ENCODE data around the gene CKAP2L. TPM values are rescaled to one million over a fixed set of nuclear protein-coding genes. Genes with fewer than 3 reads are reported as not detected.

The CKAP2L gene
- total and polyA plus RNA-seq, 9 of the 15 experiments (the other 6 are each of a cell fraction or from before 2014, with no cell fraction given): 10.4 to 21.9 (median 14.2) TPM

DNA sequence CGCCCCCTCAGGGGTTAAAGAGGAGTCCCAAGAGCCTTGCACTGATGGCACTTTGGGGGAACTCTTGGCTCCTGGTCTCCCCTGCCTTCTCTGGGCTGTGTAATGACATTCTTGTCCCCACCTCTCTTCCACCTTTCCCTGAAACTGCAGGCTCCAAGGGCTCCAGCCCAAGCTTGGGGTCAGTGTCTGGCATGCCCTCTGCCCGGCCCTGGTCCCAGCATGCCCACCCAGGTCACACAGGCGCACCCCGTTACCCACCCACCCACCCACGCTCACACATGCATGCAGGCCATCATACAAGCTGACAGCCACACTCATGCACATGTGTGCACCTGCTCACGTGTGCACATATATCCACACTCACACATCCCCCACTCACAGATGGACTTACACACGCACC, 50.5 kb downstream of the CKAP2L start (continued):
- TF ChIP-seq, protein P1, sequence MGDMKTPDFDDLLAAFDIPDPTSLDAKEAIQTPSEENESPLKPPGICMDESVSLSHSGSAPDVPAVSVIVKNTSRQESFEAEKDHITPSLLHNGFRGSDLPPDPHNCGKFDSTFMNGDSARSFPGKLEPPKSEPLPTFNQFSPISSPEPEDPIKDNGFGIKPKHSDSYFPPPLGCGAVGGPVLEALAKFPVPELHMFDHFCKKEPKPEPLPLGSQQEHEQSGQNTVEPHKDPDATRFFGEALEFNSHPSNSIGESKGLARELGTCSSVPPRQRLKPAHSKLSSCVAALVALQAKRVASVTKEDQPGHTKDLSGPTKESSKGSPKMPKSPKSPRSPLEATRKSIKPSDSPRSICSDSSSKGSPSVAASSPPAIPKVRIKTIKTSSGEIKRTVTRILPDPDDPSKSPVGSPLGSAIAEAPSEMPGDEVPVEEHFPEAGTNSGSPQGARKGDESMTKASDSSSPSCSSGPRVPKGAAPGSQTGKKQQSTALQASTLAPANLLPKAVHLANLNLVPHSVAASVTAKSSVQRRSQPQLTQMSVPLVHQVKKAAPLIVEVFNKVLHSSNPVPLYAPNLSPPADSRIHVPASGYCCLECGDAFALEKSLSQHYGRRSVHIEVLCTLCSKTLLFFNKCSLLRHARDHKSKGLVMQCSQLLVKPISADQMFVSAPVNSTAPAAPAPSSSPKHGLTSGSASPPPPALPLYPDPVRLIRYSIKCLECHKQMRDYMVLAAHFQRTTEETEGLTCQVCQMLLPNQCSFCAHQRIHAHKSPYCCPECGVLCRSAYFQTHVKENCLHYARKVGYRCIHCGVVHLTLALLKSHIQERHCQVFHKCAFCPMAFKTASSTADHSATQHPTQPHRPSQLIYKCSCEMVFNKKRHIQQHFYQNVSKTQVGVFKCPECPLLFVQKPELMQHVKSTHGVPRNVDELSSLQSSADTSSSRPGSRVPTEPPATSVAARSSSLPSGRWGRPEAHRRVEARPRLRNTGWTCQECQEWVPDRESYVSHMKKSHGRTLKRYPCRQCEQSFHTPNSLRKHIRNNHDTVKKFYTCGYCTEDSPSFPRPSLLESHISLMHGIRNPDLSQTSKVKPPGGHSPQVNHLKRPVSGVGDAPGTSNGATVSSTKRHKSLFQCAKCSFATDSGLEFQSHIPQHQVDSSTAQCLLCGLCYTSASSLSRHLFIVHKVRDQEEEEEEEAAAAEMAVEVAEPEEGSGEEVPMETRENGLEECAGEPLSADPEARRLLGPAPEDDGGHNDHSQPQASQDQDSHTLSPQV (IDR thresholded peaks at IDR 0.05): no peak
- TF ChIP-seq, protein P2, sequence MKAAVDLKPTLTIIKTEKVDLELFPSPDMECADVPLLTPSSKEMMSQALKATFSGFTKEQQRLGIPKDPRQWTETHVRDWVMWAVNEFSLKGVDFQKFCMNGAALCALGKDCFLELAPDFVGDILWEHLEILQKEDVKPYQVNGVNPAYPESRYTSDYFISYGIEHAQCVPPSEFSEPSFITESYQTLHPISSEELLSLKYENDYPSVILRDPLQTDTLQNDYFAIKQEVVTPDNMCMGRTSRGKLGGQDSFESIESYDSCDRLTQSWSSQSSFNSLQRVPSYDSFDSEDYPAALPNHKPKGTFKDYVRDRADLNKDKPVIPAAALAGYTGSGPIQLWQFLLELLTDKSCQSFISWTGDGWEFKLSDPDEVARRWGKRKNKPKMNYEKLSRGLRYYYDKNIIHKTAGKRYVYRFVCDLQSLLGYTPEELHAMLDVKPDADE (conservative IDR thresholded peaks at IDR 0.05; ENCODE audit: control insufficient read depth, low read depth, low read length): no peak

DNA sequence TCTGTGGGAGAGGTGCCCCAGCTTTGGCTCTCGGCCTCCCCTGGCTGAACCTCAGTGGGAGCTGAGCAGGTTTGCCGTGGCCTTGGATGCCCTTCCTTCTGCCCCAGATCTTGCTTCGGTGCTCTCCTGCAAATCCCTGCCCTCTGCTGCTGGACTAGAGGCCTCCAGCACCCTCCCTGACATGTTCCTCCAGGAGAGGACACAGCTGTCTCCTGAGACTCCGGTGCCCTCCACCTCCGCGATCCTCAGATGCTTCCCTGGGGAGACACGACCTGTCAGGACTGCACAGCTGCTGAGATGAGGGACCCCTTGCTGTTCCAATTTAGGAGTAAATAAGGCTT, 50.9 kb downstream of the CKAP2L start:
- Histone ChIP-seq H3K79me2 (ENCODE audit: control insufficient read depth, insufficient read depth, low read length) (no peaks in the 10 kb centered on the region), H4K20me1 (replicated peaks; ENCODE audit: control insufficient read depth, insufficient read depth, low read length) (no peaks in the 10 kb centered on the region), H3K9me1 (ENCODE audit: control insufficient read depth, insufficient read depth, low read length) (no peaks in the 10 kb centered on the region), H3K27ac (ENCODE audit: extremely low read depth, low read depth, low read length) (0 out of 3 replicates have a peak overlapping the region, but pooled peaks have one; percentile 20), H3K27me3 (ENCODE audit: control insufficient read depth in 2 of 2, insufficient read depth in 2 of 2, low read length in 2 of 2) (no peaks in the 10 kb centered on the region), H3K36me3 (ENCODE audit: control insufficient read depth, insufficient read depth, low read length) (no peaks in the 10 kb centered on the region), H3K4me3 (no peak overlapping the region), H2AFZ (ENCODE audit: low read depth, low read length) (peak overlapping the region; percentile 74), H3K4me2 (ENCODE audit: insufficient read depth, low read length) (peak overlapping the region; percentile 69; the same call in 1 of the 2 replicates), H3K9ac (ENCODE audit: insufficient read depth in 1 of 2, low read depth in 2 of 2, low read length in 2 of 2) (peak overlapping the region in 1 of 2 experiments; percentile 59; a peak in 2 of 4 replicates), H3K9me3 (replicated peaks; ENCODE audit: control insufficient read depth, insufficient read depth, low read depth, low read length) (peaks cover 1% of the 10 kb centered on the region; the same call in 1 of the 2 replicates), H3K4me1 (replicated peaks in 1 of 2; ENCODE audit: control insufficient read depth in 2 of 2, insufficient read depth in 2 of 2, low read length in 2 of 2) (peaks cover 26 to 31% of the 10 kb centered on the region in 2 experiments)
- in situ Hi-C loops (cut with MboI): no loop called here
- ATAC-seq (no peak), DNase-seq (ENCODE audit: extremely low read depth in 1 of 4, low spot score in 3 of 4) (no peak), FAIRE-seq (no peak)
- intact Hi-C loops (cut with micrococcal nuclease): no loop called here
- WGBS (ENCODE audit: insufficient coverage, low coverage, missing lambda C conversion rate): 51% methylated on average over 6 of the region's 7 CpGs
- CTCF ChIA-PET (ENCODE audit: low intra/inter-chr PET ratio): no interaction called here
- POLR2A ChIA-PET: interaction anchor here (0.7 to 1.9 kb wide), 4 partner anchors 30 to 87 kb away, joined by 3 to 7 read pairs (median 4); no protein-coding TSS in a partner anchor
- TF ChIP-seq ZNF12 (CRISPR knock-in tag; IDR thresholded peaks at IDR 0.05) (no peak), JUNB (CRISPR knock-in tag; conservative IDR thresholded peaks at IDR 0.05) (no peak), KHSRP (IDR thresholded peaks at IDR 0.05) (no peak), ARID1B (IDR thresholded peaks at IDR 0.05) (no peak), POLR2AphosphoS5 (IDR thresholded peaks at IDR 0.05; ENCODE audit: control insufficient read depth, insufficient read depth, low read depth, low read length) (no peak), MIER1 (IDR thresholded peaks at IDR 0.05; ENCODE audit: low read depth) (no peak), ZNF217 (CRISPR knock-in tag; IDR thresholded peaks at IDR 0.05) (no peak), NCOA1 (IDR thresholded peaks at IDR 0.05; ENCODE audit: low read depth) (no peak), ZNF696 (CRISPR knock-in tag; conservative IDR thresholded peaks at IDR 0.05) (no peak), MEF2D (tag; conservative IDR thresholded peaks at IDR 0.05; ENCODE audit: low read depth) (no peak)
- TF ChIP-seq, protein P3, sequence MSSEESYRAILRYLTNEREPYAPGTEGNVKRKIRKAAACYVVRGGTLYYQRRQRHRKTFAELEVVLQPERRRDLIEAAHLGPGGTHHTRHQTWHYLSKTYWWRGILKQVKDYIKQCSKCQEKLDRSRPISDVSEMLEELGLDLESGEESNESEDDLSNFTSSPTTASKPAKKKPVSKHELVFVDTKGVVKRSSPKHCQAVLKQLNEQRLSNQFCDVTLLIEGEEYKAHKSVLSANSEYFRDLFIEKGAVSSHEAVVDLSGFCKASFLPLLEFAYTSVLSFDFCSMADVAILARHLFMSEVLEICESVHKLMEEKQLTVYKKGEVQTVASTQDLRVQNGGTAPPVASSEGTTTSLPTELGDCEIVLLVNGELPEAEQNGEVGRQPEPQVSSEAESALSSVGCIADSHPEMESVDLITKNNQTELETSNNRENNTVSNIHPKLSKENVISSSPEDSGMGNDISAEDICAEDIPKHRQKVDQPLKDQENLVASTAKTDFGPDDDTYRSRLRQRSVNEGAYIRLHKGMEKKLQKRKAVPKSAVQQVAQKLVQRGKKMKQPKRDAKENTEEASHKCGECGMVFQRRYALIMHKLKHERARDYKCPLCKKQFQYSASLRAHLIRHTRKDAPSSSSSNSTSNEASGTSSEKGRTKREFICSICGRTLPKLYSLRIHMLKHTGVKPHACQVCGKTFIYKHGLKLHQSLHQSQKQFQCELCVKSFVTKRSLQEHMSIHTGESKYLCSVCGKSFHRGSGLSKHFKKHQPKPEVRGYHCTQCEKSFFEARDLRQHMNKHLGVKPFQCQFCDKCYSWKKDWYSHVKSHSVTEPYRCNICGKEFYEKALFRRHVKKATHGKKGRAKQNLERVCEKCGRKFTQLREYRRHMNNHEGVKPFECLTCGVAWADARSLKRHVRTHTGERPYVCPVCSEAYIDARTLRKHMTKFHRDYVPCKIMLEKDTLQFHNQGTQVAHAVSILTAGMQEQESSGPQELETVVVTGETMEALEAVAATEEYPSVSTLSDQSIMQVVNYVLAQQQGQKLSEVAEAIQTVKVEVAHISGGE (CRISPR knock-in tag; IDR thresholded peaks at IDR 0.05): no peak
- no TSS peak for BruUV-seq (replicated peaks)
